GM19372 (cell line): ENCODE measurements around the gene BPIFB1.

Source experiments
- ATAC-seq: cut with Tn5 transposase; IDR thresholded peaks from one replicate; pipeline ENCODE4 v1.9.1; 2021; ENCODE audit warnings: mild to moderate bottlenecking, low read depth, moderate library complexity; ENCODE audit not compliant: unreplicated experiment

Gene BPIFB1

GRCh38 chr20:33353013-33353402 is 70.0 kb downstream of the BPIFB1 start:
- ATAC-seq, result no peak
